Bronchial epithelial cell (primary cell): Measurements from ENCODE around the gene ADORA2B. TPM values are rescaled to one million over a fixed set of nuclear protein-coding genes. Genes with fewer than 3 reads are reported as not detected.

Experiments
- DNase-seq: peaks from one replicate; pipeline ENCODE4 v3.0.0-alpha.2; 2010; ENCODE audit warnings: low read depth
- FAIRE-seq: peaks from 2 replicates; lab custom pipeline; 2011; peaks lifted over from hg19 to GRCh38; lab: Jason Lieb, UNC
- H3K27me3 ChIP-seq: 2 replicates; pipeline ENCODE4 v1.5.1; 2011; ENCODE audit warnings: low read length; ENCODE audit not compliant: control insufficient read depth, insufficient read depth
- H3K36me3 ChIP-seq: 2 replicates; pipeline ENCODE4 v1.5.1; 2011; ENCODE audit warnings: low read length; ENCODE audit not compliant: control insufficient read depth, insufficient read depth
- H3K4me3 ChIP-seq: 2 replicates; pipeline ENCODE4 v1.5.1; 2011; ENCODE audit warnings: mild to moderate bottlenecking, low read depth, low read length, control low read depth
- total RNA-seq: library from RNA; depleted of rRNA; stranded (reverse); fragments of >200 nt; gene quantifications from 2 replicates; pipeline ENCODE4 v1.2.1, GENCODE V29; 2014
- TF ChIP-seq, protein P1 (sequence below): IDR thresholded peaks from 2 replicates; pipeline ENCODE4 v1.5.1; 2011; ENCODE audit warnings: mild to moderate bottlenecking, moderate library complexity, low read length, control low read depth, inconsistent platforms; ENCODE audit not compliant: insufficient read depth, severe bottlenecking

ADORA2B gene
- total RNA-seq, 1 donor from 2014 or later, result 36.1 TPM

DNA sequence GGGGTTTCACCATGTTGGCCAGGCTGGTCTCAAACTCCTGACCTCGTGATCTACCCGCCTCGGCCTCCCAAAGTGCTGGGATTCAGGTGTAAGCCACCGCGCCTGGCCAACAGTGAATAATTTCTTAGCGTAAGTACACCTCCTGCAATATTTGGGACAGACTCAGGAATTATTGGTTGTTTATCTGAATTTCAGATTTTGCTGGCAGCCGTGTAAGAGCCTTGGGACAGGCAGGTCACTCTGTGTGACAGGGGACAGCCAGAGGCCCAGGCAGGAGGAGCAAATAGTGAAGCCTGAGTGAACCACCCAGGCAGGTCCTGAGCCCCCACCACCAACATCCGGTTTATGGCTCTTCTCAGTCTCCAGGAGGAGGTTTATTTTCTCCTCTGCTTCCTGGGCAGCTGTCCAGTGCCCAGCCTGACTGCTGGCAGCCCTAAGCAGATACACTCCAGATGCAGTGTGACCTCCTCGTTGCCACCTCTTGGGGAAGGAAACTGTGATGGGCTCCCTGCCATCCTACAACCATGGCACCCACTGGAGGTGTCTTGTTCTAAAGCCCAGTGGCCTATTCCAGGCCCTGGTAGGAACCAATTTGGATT is 26.2 kb upstream of the ADORA2B start:
- Histone ChIP-seq H3K4me3 (no peak overlapping the region), H3K36me3 (no peaks in the 10 kb centered on the region), H3K27me3 (no peaks in the 10 kb centered on the region)
- FAIRE-seq, result no peak
- TF ChIP-seq, protein P1, sequence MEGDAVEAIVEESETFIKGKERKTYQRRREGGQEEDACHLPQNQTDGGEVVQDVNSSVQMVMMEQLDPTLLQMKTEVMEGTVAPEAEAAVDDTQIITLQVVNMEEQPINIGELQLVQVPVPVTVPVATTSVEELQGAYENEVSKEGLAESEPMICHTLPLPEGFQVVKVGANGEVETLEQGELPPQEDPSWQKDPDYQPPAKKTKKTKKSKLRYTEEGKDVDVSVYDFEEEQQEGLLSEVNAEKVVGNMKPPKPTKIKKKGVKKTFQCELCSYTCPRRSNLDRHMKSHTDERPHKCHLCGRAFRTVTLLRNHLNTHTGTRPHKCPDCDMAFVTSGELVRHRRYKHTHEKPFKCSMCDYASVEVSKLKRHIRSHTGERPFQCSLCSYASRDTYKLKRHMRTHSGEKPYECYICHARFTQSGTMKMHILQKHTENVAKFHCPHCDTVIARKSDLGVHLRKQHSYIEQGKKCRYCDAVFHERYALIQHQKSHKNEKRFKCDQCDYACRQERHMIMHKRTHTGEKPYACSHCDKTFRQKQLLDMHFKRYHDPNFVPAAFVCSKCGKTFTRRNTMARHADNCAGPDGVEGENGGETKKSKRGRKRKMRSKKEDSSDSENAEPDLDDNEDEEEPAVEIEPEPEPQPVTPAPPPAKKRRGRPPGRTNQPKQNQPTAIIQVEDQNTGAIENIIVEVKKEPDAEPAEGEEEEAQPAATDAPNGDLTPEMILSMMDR, result no peak
- DNase-seq, result no peak

GRCh38 chr17:15919466-15919865 is 25.5 kb upstream of the ADORA2B start:
- FAIRE-seq (peak; percentile 18), DNase-seq (no peak)
- H3K27me3 ChIP-seq, result no peaks in the 10 kb centered on the region
- H3K4me3 ChIP-seq, result no peak overlapping the region
- TF ChIP-seq, protein P1, result no peak
- H3K36me3 ChIP-seq, result no peaks in the 10 kb centered on the region

- Histone ChIP-seq H3K4me3 (no peak overlapping the region), H3K36me3 (no peaks in the 10 kb centered on the region), H3K27me3 (no peaks in the 10 kb centered on the region)
- TF ChIP-seq, protein P1, result no peak
- no peak for FAIRE-seq
- DNase-seq, result peak; percentile 82
Measured at GRCh38 chr17:15920758-15921239, 24.1 kb upstream of the ADORA2B start.

DNA sequence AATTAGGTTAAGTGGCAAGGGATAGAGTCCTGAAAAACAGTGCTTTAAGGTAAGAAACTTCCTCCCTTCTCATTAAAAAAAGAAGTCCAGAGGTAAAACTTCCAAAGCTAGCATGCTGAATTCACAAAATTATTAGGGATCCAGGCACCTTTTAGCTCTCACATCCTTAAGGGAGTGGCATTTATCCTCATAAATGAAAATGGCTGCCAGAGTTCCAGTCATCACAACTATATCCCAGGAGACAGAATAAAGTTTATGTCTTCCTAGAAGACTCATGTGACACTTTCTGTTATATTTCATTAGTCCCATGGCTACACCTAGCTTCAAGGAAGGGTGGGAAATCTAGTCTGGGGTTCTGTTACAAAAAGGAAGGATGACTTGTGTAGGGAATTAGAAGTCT is 23.3 kb upstream of the ADORA2B start:
- H3K36me3 ChIP-seq, result no peaks in the 10 kb centered on the region
- no peak overlapping the region for H3K4me3 ChIP-seq
- DNase-seq, result no peak
- TF ChIP-seq, protein P1, result no peak
- FAIRE-seq, result no peak
- H3K27me3 ChIP-seq, result no peaks in the 10 kb centered on the region

DNA sequence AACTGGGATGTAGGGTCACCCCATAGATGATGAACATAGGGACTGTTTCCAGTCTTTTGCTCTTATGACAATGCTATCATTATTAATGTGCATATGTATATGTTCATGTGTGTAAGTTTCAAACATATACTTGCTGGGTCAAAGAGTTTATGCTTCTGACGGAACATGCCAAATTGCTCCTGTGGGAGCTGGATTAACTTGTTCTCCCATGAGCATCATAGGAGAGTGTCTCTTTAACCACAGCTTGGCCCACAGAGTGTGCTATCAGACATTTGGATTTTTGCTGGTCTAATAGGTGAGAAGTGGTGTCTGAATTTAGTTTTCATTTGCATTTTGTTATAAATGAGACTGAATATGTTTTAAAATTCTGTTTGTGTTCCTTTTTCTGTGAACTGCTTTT is 22.3 kb upstream of the ADORA2B start:
- no peaks in the 10 kb centered on the region for H3K36me3 ChIP-seq
- FAIRE-seq (no peak), DNase-seq (no peak)
- no peak overlapping the region for H3K4me3 ChIP-seq
- TF ChIP-seq, protein P1, result no peak
- no peaks in the 10 kb centered on the region for H3K27me3 ChIP-seq

GRCh38 chr17:15926039-15926740 is 18.7 kb upstream of the ADORA2B start:
- Histone ChIP-seq H3K4me3 (no peak overlapping the region), H3K27me3 (no peaks in the 10 kb centered on the region), H3K36me3 (no peaks in the 10 kb centered on the region)
- TF ChIP-seq, protein P1, result no peak
- FAIRE-seq (no peak), DNase-seq (no peak)
